A549 (cell line): ENCODE measurements around the gene HMG20B.

Source experiments
- EP300 ChIP-seq, 2 experiments: fragments of >200 bp; sonication (Bioruptor Twin); formaldehyde crosslinking; IDR thresholded peaks; 2 replicates in 1 of 2; 3 replicates in 1 of 2; pipeline ENCODE4 v1.6.1; 2016 to 2017
- HMGXB4 ChIP-seq: fragments of 250-450 bp; sonication (Bioruptor Pico); IDR thresholded peaks from 2 replicates; pipeline ENCODE4 v1.5.0; 2021; ENCODE audit warnings: mild to moderate bottlenecking, moderate library complexity, borderline replicate concordance
- JUN ChIP-seq, 2 experiments: fragments of >200 bp; sonication (Bioruptor Twin); formaldehyde crosslinking; IDR thresholded peaks; 2 replicates in 1 of 2; 3 replicates in 1 of 2; pipeline ENCODE4 v1.6.1; 2016 to 2017
- PHF8 ChIP-seq: fragments of 200-600 bp; sonication (generic); IDR thresholded peaks from 2 replicates; pipeline ENCODE4 v1.6.1; 2016; ENCODE audit warnings: low read depth, mild to moderate bottlenecking, antibody characterized with exemption, moderate library complexity, borderline replicate concordance
- RCOR1 ChIP-seq: fragments of 150-350 bp; IDR thresholded peaks from 2 replicates; pipeline ENCODE4 v1.6.1; 2014; ENCODE audit warnings: antibody characterized with exemption, low read length, low read depth
- RNF2 ChIP-seq: fragments of 200-600 bp; sonication (generic); IDR thresholded peaks from 2 replicates; pipeline ENCODE4 v1.6.1; 2016; ENCODE audit warnings: low read depth, mild to moderate bottlenecking, antibody characterized with exemption, moderate library complexity, borderline replicate concordance
- TP53 ChIP-seq: fragments of 250-450 bp; sonication (Bioruptor Pico); IDR thresholded peaks from 2 replicates; pipeline ENCODE4 v1.5.0; 2021; ENCODE audit warnings: mild to moderate bottlenecking, moderate library complexity
- ZFP36 ChIP-seq: fragments of 450-650 bp; IDR thresholded peaks from 2 replicates; pipeline ENCODE4 v1.6.1; 2014; ENCODE audit warnings: borderline replicate concordance; ENCODE audit not compliant: partially characterized antibody
- TF ChIP-seq, protein P1 (sequence below): fragments of >200 bp; sonication (Bioruptor Twin); formaldehyde crosslinking; IDR thresholded peaks from 3 replicates; pipeline ENCODE4 v1.5.1; 2016
- TF ChIP-seq, protein P2 (sequence below): IDR thresholded peaks from 2 replicates; pipeline ENCODE4 v1.6.1; 2012

- TF ChIP-seq, protein P1, sequence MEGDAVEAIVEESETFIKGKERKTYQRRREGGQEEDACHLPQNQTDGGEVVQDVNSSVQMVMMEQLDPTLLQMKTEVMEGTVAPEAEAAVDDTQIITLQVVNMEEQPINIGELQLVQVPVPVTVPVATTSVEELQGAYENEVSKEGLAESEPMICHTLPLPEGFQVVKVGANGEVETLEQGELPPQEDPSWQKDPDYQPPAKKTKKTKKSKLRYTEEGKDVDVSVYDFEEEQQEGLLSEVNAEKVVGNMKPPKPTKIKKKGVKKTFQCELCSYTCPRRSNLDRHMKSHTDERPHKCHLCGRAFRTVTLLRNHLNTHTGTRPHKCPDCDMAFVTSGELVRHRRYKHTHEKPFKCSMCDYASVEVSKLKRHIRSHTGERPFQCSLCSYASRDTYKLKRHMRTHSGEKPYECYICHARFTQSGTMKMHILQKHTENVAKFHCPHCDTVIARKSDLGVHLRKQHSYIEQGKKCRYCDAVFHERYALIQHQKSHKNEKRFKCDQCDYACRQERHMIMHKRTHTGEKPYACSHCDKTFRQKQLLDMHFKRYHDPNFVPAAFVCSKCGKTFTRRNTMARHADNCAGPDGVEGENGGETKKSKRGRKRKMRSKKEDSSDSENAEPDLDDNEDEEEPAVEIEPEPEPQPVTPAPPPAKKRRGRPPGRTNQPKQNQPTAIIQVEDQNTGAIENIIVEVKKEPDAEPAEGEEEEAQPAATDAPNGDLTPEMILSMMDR: no peak
- no peak for TF ChIP-seq JUN (IDR thresholded peaks at IDR 0.05)
- TF ChIP-seq ZFP36: no peak
- TF ChIP-seq RNF2: no peak
- no peak for TF ChIP-seq HMGXB4 (CRISPR knock-in tag)
- TF ChIP-seq EP300 (IDR thresholded peaks at IDR 0.05): no peak
- TF ChIP-seq TP53: no peak
- TF ChIP-seq, protein P2, sequence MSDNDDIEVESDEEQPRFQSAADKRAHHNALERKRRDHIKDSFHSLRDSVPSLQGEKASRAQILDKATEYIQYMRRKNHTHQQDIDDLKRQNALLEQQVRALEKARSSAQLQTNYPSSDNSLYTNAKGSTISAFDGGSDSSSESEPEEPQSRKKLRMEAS: no peak
- no peak for TF ChIP-seq PHF8
- no peak for TF ChIP-seq RCOR1
Observed at GRCh38 chr19:3539756-3540118, 33.0 kb upstream of the HMG20B start.
